ENCODE results near the gene NEB. TPM values are rescaled to one million over a fixed set of nuclear protein-coding genes. Genes with fewer than 3 reads are reported as not detected.

NEB gene
- total and polyA plus RNA-seq, 2 of the 13 experiments (the other 11 are each of a cell fraction or from before 2014, with no cell fraction given): 0.21 to 0.24 TPM

- TF ChIP-seq SCMH1 (CRISPR knock-in tag; IDR thresholded peaks at IDR 0.05; ENCODE audit: borderline replicate concordance): no peak
- TF ChIP-seq ZNF180 (CRISPR knock-in tag; IDR thresholded peaks at IDR 0.05; ENCODE audit: borderline replicate concordance, low read depth): no peak
- no peak for TF ChIP-seq ZNF3 (CRISPR knock-in tag; IDR thresholded peaks at IDR 0.05)
- TF ChIP-seq ZNF629 (CRISPR knock-in tag; conservative IDR thresholded peaks at IDR 0.05): no peak
- TF ChIP-seq GRHL1 (CRISPR knock-in tag; conservative IDR thresholded peaks at IDR 0.05): no peak
- TF ChIP-seq ZXDC (CRISPR knock-in tag; IDR thresholded peaks at IDR 0.05): no peak
These were observed 274.9 kb downstream of the NEB start (continued) for GRCh38 chr2:151459358-151459757.

- H3K36me3 ChIP-seq (replicated peaks in 1 of 2; ENCODE audit: control insufficient read depth in 1 of 2, insufficient read depth in 2 of 2, low read length in 2 of 2): peaks cover 23 to 85% of the 10 kb centered on the region in 2 experiments
- no peak overlapping the region for H3K9ac ChIP-seq (ENCODE audit: insufficient read depth, low read depth, low read length)
- no peaks in the 10 kb centered on the region for H3K9me3 ChIP-seq (ENCODE audit: low read length)
- BruUV-seq (replicated peaks): no TSS peak
- no peak overlapping the region for H3K4me3 ChIP-seq (replicated peaks in 1 of 3; ENCODE audit: insufficient read depth in 1 of 3, low read depth in 2 of 3, low read length in 3 of 3)
- no peaks in the 10 kb centered on the region for H3K79me2 ChIP-seq (ENCODE audit: insufficient read depth, low read length)
- 99% methylated on average over 13 of the region's 13 CpGs for WGBS (ENCODE audit: low lambda C conversion rate)
- in situ Hi-C loops (cut with HindIII; ENCODE audit: extremely low pct_ligation_motif_present, low pct_unique_long_range_greater_than_20kb): no loop called here
- ATAC-seq: no peak
- intact Hi-C loops (cut with micrococcal nuclease; ENCODE audit: unreplicated experiment): no loop called here
- no peaks in the 10 kb centered on the region for H3K27me3 ChIP-seq (ENCODE audit: control insufficient read depth in 1 of 2, insufficient read depth in 2 of 2, low read length in 2 of 2)
- FAIRE-seq: no peak
- ChIA-PET POLR2A (no interaction called here), CTCF (ENCODE audit: low intra/inter-chr PET ratio, low total read pairs) (no interaction called here)
- no peak overlapping the region for H3K4me2 ChIP-seq (ENCODE audit: low read depth, low read length)
- H3K27ac ChIP-seq (ENCODE audit: extremely low read length, insufficient read depth, low read length): no peak overlapping the region
- no peaks in the 10 kb centered on the region for H4K20me1 ChIP-seq (ENCODE audit: insufficient read depth, low read length)
- no peak for DNase-seq (ENCODE audit: low spot score)
- H2AFZ ChIP-seq (ENCODE audit: low read length): no peak overlapping the region
- no peaks in the 10 kb centered on the region for H3K4me1 ChIP-seq (ENCODE audit: insufficient read depth, low read length)
- no peak for TF ChIP-seq ZC3H4 (CRISPR knock-in tag; IDR thresholded peaks at IDR 0.05; ENCODE audit: borderline replicate concordance)
- TF ChIP-seq LBX2 (CRISPR knock-in tag; IDR thresholded peaks at IDR 0.05; ENCODE audit: borderline replicate concordance): no peak
- TF ChIP-seq ZFP36L2 (CRISPR knock-in tag; IDR thresholded peaks at IDR 0.05): no peak
- TF ChIP-seq NFKBIZ (CRISPR knock-in tag; IDR thresholded peaks at IDR 0.05): no peak
- TF ChIP-seq HNRNPH1 (optimal IDR thresholded peaks at IDR 0.05; ENCODE audit: low read depth, low read length): no peak
- no peak for TF ChIP-seq FOXA3 (CRISPR knock-in tag; IDR thresholded peaks at IDR 0.05)
- TF ChIP-seq RAD21 (CRISPR knock-in tag; IDR thresholded peaks at IDR 0.05): no peak
- no peak for TF ChIP-seq ZBTB25 (CRISPR knock-in tag; IDR thresholded peaks at IDR 0.05)
- no peak for TF ChIP-seq SIN3B (IDR thresholded peaks at IDR 0.05; ENCODE audit: low read length)
- TF ChIP-seq KDM5B (CRISPR knock-in tag; IDR thresholded peaks at IDR 0.05; ENCODE audit: borderline replicate concordance): no peak
- TF ChIP-seq CTCF (CRISPR knock-in tag; IDR thresholded peaks at IDR 0.05): no peak
These were observed 295.1 kb downstream of the NEB start for GRCh38 chr2:151439127-151439526.
